NAMALWA (cell line): Measurements from ENCODE around the gene PDLIM4.

Source experiments
- DNase-seq: peaks from one replicate; pipeline ENCODE4 v3.0.0-alpha.2; 2015; ENCODE audit warnings: low spot score

The PDLIM4 gene

GRCh38 chr5:132253452-132254320 is 3.8 kb upstream of the PDLIM4 start:
- no peak for DNase-seq

GRCh38 chr5:132254321-132254977 is 3.0 kb upstream of the PDLIM4 start:
- DNase-seq: no peak

GRCh38 chr5:132256086-132256782 is 1.3 kb upstream of the PDLIM4 start:
- DNase-seq: no peak

- no peak for DNase-seq
These were observed 739 bp upstream of the PDLIM4 start for GRCh38 chr5:132256783-132257130.

- no peak for DNase-seq
These were observed 889 bp downstream of the PDLIM4 start for GRCh38 chr5:132258102-132259068.

- DNase-seq: no peak
These were observed 1.8 kb downstream of the PDLIM4 start for GRCh38 chr5:132259069-132259851.

- no peak for DNase-seq
These were observed 2.6 kb downstream of the PDLIM4 start for GRCh38 chr5:132260051-132260450.

GRCh38 chr5:132260714-132261551 is 3.4 kb downstream of the PDLIM4 start:
- DNase-seq: no peak

GRCh38 chr5:132261881-132262845 is 4.7 kb downstream of the PDLIM4 start:
- no peak for DNase-seq

- no peak for DNase-seq
These were observed 5.5 kb downstream of the PDLIM4 start for GRCh38 chr5:132262882-132263547.

GRCh38 chr5:132263548-132264261 is 6.2 kb downstream of the PDLIM4 start:
- DNase-seq: no peak

- no peak for DNase-seq
These were observed 7.2 kb downstream of the PDLIM4 start for GRCh38 chr5:132264546-132265335.

- no peak for DNase-seq
These were observed 8.0 kb downstream of the PDLIM4 start for GRCh38 chr5:132265336-132266030.

GRCh38 chr5:132266031-132266835 is 8.7 kb downstream of the PDLIM4 start:
- no peak for DNase-seq

- DNase-seq: no peak
These were observed 9.3 kb downstream of the PDLIM4 start for GRCh38 chr5:132266836-132267160.
